HEK293T (cell line): ENCODE data around the gene GPR158.

ENCODE experiments used
- BHLHE40 ChIP-seq: fragments of 450-650 bp; IDR thresholded peaks from 2 replicates; pipeline ENCODE4 v1.6.1; 2016; ENCODE audit warnings: mild to moderate bottlenecking, moderate library complexity, borderline replicate concordance
- CTBP1 ChIP-seq: fragments of 450-650 bp; IDR thresholded peaks from 2 replicates; pipeline ENCODE4 v1.6.1; 2016; ENCODE audit warnings: borderline replicate concordance
- ELF4 ChIP-seq: fragments of 450-650 bp; IDR thresholded peaks from 2 replicates; pipeline ENCODE4 v1.6.1; 2017; ENCODE audit warnings: antibody characterized with exemption
- FOXA1 ChIP-seq: fragments of 450-650 bp; IDR thresholded peaks from 2 replicates; pipeline ENCODE4 v1.6.1; 2016; ENCODE audit warnings: mild to moderate bottlenecking
- FOXK2 ChIP-seq: fragments of 450-650 bp; IDR thresholded peaks from 2 replicates; pipeline ENCODE4 v1.6.1; 2016; ENCODE audit warnings: mild to moderate bottlenecking
- FOXM1 ChIP-seq: fragments of 450-650 bp; IDR thresholded peaks from 2 replicates; pipeline ENCODE4 v1.6.1; 2017; ENCODE audit warnings: mild to moderate bottlenecking, borderline replicate concordance
- HDGF ChIP-seq: fragments of 450-650 bp; IDR thresholded peaks from 2 replicates; pipeline ENCODE4 v1.6.1; 2017; ENCODE audit warnings: antibody characterized with exemption, borderline replicate concordance
- LEF1 ChIP-seq: fragments of 450-650 bp; IDR thresholded peaks from 2 replicates; pipeline ENCODE4 v1.6.1; 2017; ENCODE audit warnings: mild to moderate bottlenecking, borderline replicate concordance
- NFRKB ChIP-seq: fragments of 450-650 bp; IDR thresholded peaks from 2 replicates; pipeline ENCODE4 v1.6.1; 2016; ENCODE audit warnings: mild to moderate bottlenecking, moderate library complexity
- PKNOX1 ChIP-seq: fragments of 450-650 bp; IDR thresholded peaks from 2 replicates; pipeline ENCODE4 v1.6.1; 2016
- SP1 ChIP-seq: fragments of 450-650 bp; IDR thresholded peaks from 2 replicates; pipeline ENCODE4 v1.6.1; 2017
- SUZ12 ChIP-seq: fragments of 450-650 bp; IDR thresholded peaks from 2 replicates; pipeline ENCODE4 v1.6.1; 2016; ENCODE audit warnings: mild to moderate bottlenecking
- TARDBP ChIP-seq: fragments of 450-650 bp; IDR thresholded peaks from 2 replicates; pipeline ENCODE4 v1.6.1; 2016
- ZNF384 ChIP-seq: fragments of 450-650 bp; IDR thresholded peaks from 2 replicates; pipeline ENCODE4 v1.6.1; 2016

DNA sequence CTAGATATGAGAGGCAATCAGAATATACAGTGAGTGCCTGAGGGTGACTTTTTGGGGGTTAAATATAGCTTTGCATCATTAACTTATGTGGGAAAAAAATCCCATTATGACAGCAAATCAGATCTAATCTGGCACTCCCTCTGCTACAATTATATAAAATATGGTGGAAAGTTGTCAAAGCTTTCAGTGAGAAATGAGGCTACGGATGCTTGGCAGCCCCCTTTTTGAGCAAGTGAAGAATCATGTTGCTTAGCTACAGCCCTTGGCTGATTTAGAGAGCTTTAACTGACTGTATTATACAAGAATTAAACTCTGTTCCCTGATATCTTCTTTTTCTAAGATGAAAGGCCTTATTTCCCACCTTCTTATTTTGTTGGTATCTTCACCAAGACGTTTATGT lies 57.4 kb downstream of the GPR158 start:
- TF ChIP-seq ELF4 (no peak), SP1 (no peak), BHLHE40 (no peak), SUZ12 (no peak), PKNOX1 (no peak), FOXK2 (no peak), LEF1 (no peak), HDGF (no peak), FOXA1 (no peak), CTBP1 (no peak), TARDBP (no peak), ZNF384 (no peak), NFRKB (no peak), FOXM1 (no peak)
